CD14-positive monocyte (primary cell): ENCODE data around the gene PHLDA2. TPM values are rescaled to one million over a fixed set of nuclear protein-coding genes. Genes with fewer than 3 reads are reported as not detected.

Source experiments
- DNase-seq, 3 donors: peaks; one replicate each; pipeline ENCODE4 v3.0.0-alpha.2; 2011 to 2022
- H2AFZ ChIP-seq: 2 replicates; pipeline ENCODE4 v1.6.0; 2012; ENCODE audit warnings: mild to moderate bottlenecking, low read depth, low read length, inconsistent platforms; ENCODE audit not compliant: insufficient read depth, poor library complexity, severe bottlenecking
- H3K27ac ChIP-seq, 2 donors: 1 replicate in 1 of 2; 2 replicates in 1 of 2; pipeline ENCODE4 v1.5.1; 2012 to 2013; ENCODE audit warnings: low read length in 2 of 2, control low read depth in 1 of 2, inconsistent platforms in 1 of 2, low read depth in 1 of 2, mild to moderate bottlenecking in 1 of 2
- H3K27me3 ChIP-seq, 2 donors: one replicate each; pipeline versions ENCODE4 v1.6.0 to v1.6.1; 2011 to 2013; ENCODE audit warnings: low read length in 2 of 2; ENCODE audit not compliant: control insufficient read depth in 2 of 2, insufficient read depth in 2 of 2
- H3K36me3 ChIP-seq, 2 donors: replicated peaks in 1 of 2; 1 replicate in 1 of 2; 2 replicates in 1 of 2; pipeline versions ENCODE4 v1.5.1 to v1.6.1; 2012 to 2013; ENCODE audit warnings: low read length in 2 of 2, control low read depth in 1 of 2, inconsistent platforms in 1 of 2, mild to moderate bottlenecking in 1 of 2; ENCODE audit not compliant: insufficient read depth in 2 of 2, control insufficient read depth in 1 of 2
- H3K4me1 ChIP-seq, 2 donors: 1 replicate in 1 of 2; 2 replicates in 1 of 2; pipeline versions ENCODE4 v1.5.1 to v1.6.1; 2012 to 2013; ENCODE audit warnings: low read length in 2 of 2, control low read depth in 1 of 2, inconsistent platforms in 1 of 2, mild to moderate bottlenecking in 1 of 2, moderate library complexity in 1 of 2; ENCODE audit not compliant: insufficient read depth in 2 of 2, control insufficient read depth in 1 of 2
- H3K4me2 ChIP-seq: replicated peaks from 2 replicates; pipeline ENCODE3; 2012; ENCODE audit warnings: low read length, moderate library complexity, mild to moderate bottlenecking; ENCODE audit not compliant: poor library complexity, severe bottlenecking; ENCODE audit errors: extremely low read depth
- H3K4me3 ChIP-seq, 3 experiments: fragments of 200-600 bp in 1 of 3; sonication (generic) in 1 of 3; replicated peaks in 1 of 3; 1 replicate in 2 of 3; 2 replicates in 1 of 3; pipeline ENCODE4 v1.5.1; 2011 to 2013; ENCODE audit warnings: low read length in 3 of 3, mild to moderate bottlenecking in 3 of 3, control low read depth in 2 of 3, low read depth in 2 of 3, inconsistent platforms in 1 of 3, moderate library complexity in 1 of 3
- H3K79me2 ChIP-seq: 2 replicates; pipeline ENCODE4 v1.6.0; 2012; ENCODE audit warnings: mild to moderate bottlenecking, control low read depth, inconsistent platforms, low read length, moderate library complexity; ENCODE audit not compliant: insufficient read depth
- H3K9ac ChIP-seq: 2 replicates; pipeline ENCODE4 v1.6.0; 2017; ENCODE audit warnings: low read length, mild to moderate bottlenecking; ENCODE audit not compliant: insufficient read depth, poor library complexity, severe bottlenecking
- H3K9me3 ChIP-seq, 2 donors: replicated peaks in 1 of 2; 1 replicate in 1 of 2; 2 replicates in 1 of 2; pipeline versions ENCODE4 v1.5.1 to v1.6.1; 2012 to 2013; ENCODE audit warnings: low read length in 2 of 2, control low read depth in 1 of 2; ENCODE audit not compliant: control insufficient read depth in 1 of 2, insufficient read depth in 1 of 2
- H4K20me1 ChIP-seq: 2 replicates; pipeline ENCODE4 v1.6.0; 2012; ENCODE audit warnings: mild to moderate bottlenecking, low read length, control low read depth, moderate library complexity; ENCODE audit not compliant: insufficient read depth
- H3K27ac Mint-ChIP-seq, 7 donors: one replicate each; pipeline ENCODE4 v1.8.0; 2020; ENCODE audit warnings: mild to moderate bottlenecking in 7 of 7, mixed read lengths in 7 of 7, moderate library complexity in 6 of 7, inconsistent platforms in 2 of 7
- H3K27me3 Mint-ChIP-seq, 3 donors: one replicate each; pipeline ENCODE4 v1.8.0; 2021 to 2022; ENCODE audit warnings: low read depth in 3 of 3, mild to moderate bottlenecking in 3 of 3, mixed read lengths in 3 of 3, moderate library complexity in 3 of 3, inconsistent platforms in 1 of 3
- H3K36me3 Mint-ChIP-seq, 2 donors: one replicate each; pipeline ENCODE4 v1.8.0; 2020; ENCODE audit warnings: mixed read lengths in 2 of 2, inconsistent platforms in 1 of 2, mild to moderate bottlenecking in 1 of 2
- H3K4me1 Mint-ChIP-seq: one replicate; pipeline ENCODE4 v1.8.0; 2020; ENCODE audit warnings: mild to moderate bottlenecking, mixed read lengths
- H3K4me3 Mint-ChIP-seq, 2 donors: one replicate each; pipeline ENCODE4 v1.8.0; 2020; ENCODE audit warnings: mild to moderate bottlenecking in 2 of 2, mixed read lengths in 2 of 2, moderate library complexity in 1 of 2
- H3K9me3 Mint-ChIP-seq, 7 donors: one replicate each; pipeline ENCODE4 v1.8.0; 2020 to 2022; ENCODE audit warnings: mixed read lengths in 7 of 7, mild to moderate bottlenecking in 6 of 7, moderate library complexity in 6 of 7, inconsistent platforms in 2 of 7
- WGBS: methylation state at CpG from one replicate; pipeline ENCODE4 v1.1.5; 2013; ENCODE audit warnings: missing lambda C conversion rate; ENCODE audit not compliant: insufficient coverage; 5-methylcytosine and 5-hydroxymethylcytosine counted together
- intact Hi-C, 2 donors: fragments of 100-400 bp; cut with micrococcal nuclease; formaldehyde crosslinking; loops; one replicate each; pipeline versions ENCODE4 v1.15.0 to v1.15.1; 2023
- polyA plus RNA-seq, 3 donors: library from polyadenylated mRNA; depleted of rRNA in 1 of 3; unstranded in 2 of 3; stranded (reverse) in 1 of 3; fragments of 300-500 nt in 2 of 3; fragments of >200 nt in 1 of 3; fragmentation: Illumina TruSeq in 2 of 3; gene quantifications; 1 replicate in 2 of 3; 2 replicates in 1 of 3; pipeline ENCODE4 v1.2.3, GENCODE V29; 2012 to 2021
- TF ChIP-seq, protein P1 (sequence below): fragments of 200-600 bp; IDR thresholded peaks from one replicate; pipeline ENCODE4 v1.8.0; 2022; ENCODE audit warnings: antibody characterized with exemption, mild to moderate bottlenecking

The PHLDA2 gene
- polyA plus RNA-seq, 3 donors, result 2.6 to 54.5 (median 4.7) TPM

- Histone ChIP-seq H3K27me3 (peaks cover 0 to 16% of the 10 kb centered on the region in 2 donors), H3K4me1 (peaks cover 19 to 24% of the 10 kb centered on the region in 2 donors), H3K9me3 (no peaks in the 10 kb centered on the region), H3K4me3 (peak overlapping the region in 2 of 3 experiments; percentile 49 to 77), H3K4me2 (peak overlapping the region; percentile 88), H2AFZ (peak overlapping the region; percentile 76), H4K20me1 (peaks cover 8% of the 10 kb centered on the region), H3K36me3 (no peaks in the 10 kb centered on the region), H3K79me2 (no peaks in the 10 kb centered on the region), H3K27ac (peak overlapping the region in 1 of 2 donors; percentile 68), H3K9ac (peak overlapping the region; percentile 63)
- DNase-seq, result no peak
- TF ChIP-seq, protein P1, sequence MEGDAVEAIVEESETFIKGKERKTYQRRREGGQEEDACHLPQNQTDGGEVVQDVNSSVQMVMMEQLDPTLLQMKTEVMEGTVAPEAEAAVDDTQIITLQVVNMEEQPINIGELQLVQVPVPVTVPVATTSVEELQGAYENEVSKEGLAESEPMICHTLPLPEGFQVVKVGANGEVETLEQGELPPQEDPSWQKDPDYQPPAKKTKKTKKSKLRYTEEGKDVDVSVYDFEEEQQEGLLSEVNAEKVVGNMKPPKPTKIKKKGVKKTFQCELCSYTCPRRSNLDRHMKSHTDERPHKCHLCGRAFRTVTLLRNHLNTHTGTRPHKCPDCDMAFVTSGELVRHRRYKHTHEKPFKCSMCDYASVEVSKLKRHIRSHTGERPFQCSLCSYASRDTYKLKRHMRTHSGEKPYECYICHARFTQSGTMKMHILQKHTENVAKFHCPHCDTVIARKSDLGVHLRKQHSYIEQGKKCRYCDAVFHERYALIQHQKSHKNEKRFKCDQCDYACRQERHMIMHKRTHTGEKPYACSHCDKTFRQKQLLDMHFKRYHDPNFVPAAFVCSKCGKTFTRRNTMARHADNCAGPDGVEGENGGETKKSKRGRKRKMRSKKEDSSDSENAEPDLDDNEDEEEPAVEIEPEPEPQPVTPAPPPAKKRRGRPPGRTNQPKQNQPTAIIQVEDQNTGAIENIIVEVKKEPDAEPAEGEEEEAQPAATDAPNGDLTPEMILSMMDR, result no peak
- Mint-ChIP-seq H3K27me3 (peaks cover 18 to 34% (median 21%) of the 10 kb centered on the region in 3 donors), H3K4me1 (peaks cover 25% of the 10 kb centered on the region), H3K27ac (peak overlapping the region in 3 of 7 donors; percentile 9 to 59 (median 56)), H3K9me3 (peaks cover 0 to 3% (median 0%) of the 10 kb centered on the region in 7 donors), H3K4me3 (peak overlapping the region; percentile 72 to 80), H3K36me3 (peaks cover 4 to 10% of the 10 kb centered on the region in 2 donors)
- intact Hi-C loops, result no loop called here
- 57% methylated on average over 12 of the region's 17 CpGs for WGBS
Measured at GRCh38 chr11:2891326-2892214, 37.6 kb downstream of the PHLDA2 start.

- H4K20me1 ChIP-seq, result peaks cover 8% of the 10 kb centered on the region
- H3K36me3 ChIP-seq, result no peaks in the 10 kb centered on the region
- peaks cover 23 to 30% of the 10 kb centered on the region in 2 donors for H3K4me1 ChIP-seq
- H3K79me2 ChIP-seq, result no peaks in the 10 kb centered on the region
- H3K27me3 ChIP-seq, result peaks cover 2 to 19% of the 10 kb centered on the region in 2 donors
- WGBS, result 85% methylated on average over 28 of the region's 28 CpGs
- peaks cover 1 to 3% of the 10 kb centered on the region in 2 donors for H3K36me3 Mint-ChIP-seq
- DNase-seq, result no peak
- intact Hi-C loops, result no loop called here
- H3K4me1 Mint-ChIP-seq, result peaks cover 25% of the 10 kb centered on the region
- H3K4me2 ChIP-seq, result no peak overlapping the region
- H2AFZ ChIP-seq, result no peak overlapping the region
- H3K9me3 Mint-ChIP-seq, result peaks cover 0 to 4% (median 0%) of the 10 kb centered on the region in 7 donors
- TF ChIP-seq, protein P1, result no peak
- no peaks in the 10 kb centered on the region for H3K9me3 ChIP-seq
- H3K9ac ChIP-seq, result no peak overlapping the region
- H3K27ac Mint-ChIP-seq, result no peak overlapping the region
- H3K4me3 ChIP-seq, result no peak overlapping the region
- H3K27me3 Mint-ChIP-seq, result peaks cover 19 to 34% (median 21%) of the 10 kb centered on the region in 3 donors
- no peak overlapping the region for H3K27ac ChIP-seq
- H3K4me3 Mint-ChIP-seq, result no peak overlapping the region
Measured at GRCh38 chr11:2890466-2891294, 38.5 kb downstream of the PHLDA2 start.
